KOPT-K1 (cell line): Measurements from ENCODE around the gene ZIC5.
"Not testable (repeated sequence)": the region's sequence is repeated elsewhere in the genome, so short reads cannot be mapped to it uniquely, and the experiment has no call there.

Experiments
- H3K27ac ChIP-seq: fragments of 200-600 bp; sonication (generic); 2 replicates; pipeline ENCODE4 v1.5.1; 2016; ENCODE audit warnings: antibody characterized with exemption, mild to moderate bottlenecking, low read depth, low read length; ENCODE audit not compliant: poor library complexity, severe bottlenecking
- H3K36me3 ChIP-seq: fragments of 200-600 bp; sonication (generic); 2 replicates; pipeline ENCODE4 v1.5.1; 2017; ENCODE audit warnings: antibody characterized with exemption, mild to moderate bottlenecking, low read length, moderate library complexity; ENCODE audit not compliant: insufficient read depth
- H3K9me3 ChIP-seq: fragments of 200-600 bp; sonication (generic); 2 replicates; pipeline ENCODE4 v1.5.1; 2017; ENCODE audit warnings: antibody characterized with exemption, low read length, mild to moderate bottlenecking; ENCODE audit not compliant: insufficient read depth, poor library complexity, severe bottlenecking

The ZIC5 gene

DNA sequence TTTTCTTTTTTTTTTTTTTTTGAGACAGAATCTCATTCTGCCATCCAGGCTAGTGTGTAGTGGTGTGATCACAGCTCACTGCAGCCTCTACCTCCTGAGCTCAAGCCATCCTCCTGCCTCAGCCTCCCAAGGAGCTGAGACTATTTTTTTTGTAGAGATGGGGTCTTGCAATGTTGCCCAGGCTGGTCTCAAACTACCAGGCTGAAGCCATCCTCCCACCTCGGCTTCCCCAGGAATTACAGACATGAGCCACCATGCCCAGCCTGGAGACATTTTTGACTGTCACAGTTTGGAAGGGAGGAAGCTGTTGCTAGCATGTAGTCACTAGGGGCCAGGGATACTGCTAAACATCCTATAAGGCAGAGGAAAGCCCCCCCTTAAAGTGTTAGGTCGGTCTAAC, 23.9 kb downstream of the ZIC5 start:
- Histone ChIP-seq H3K27ac (no peak overlapping the region), H3K9me3 (no peaks in the 10 kb centered on the region), H3K36me3 (no peaks in the 10 kb centered on the region)

DNA sequence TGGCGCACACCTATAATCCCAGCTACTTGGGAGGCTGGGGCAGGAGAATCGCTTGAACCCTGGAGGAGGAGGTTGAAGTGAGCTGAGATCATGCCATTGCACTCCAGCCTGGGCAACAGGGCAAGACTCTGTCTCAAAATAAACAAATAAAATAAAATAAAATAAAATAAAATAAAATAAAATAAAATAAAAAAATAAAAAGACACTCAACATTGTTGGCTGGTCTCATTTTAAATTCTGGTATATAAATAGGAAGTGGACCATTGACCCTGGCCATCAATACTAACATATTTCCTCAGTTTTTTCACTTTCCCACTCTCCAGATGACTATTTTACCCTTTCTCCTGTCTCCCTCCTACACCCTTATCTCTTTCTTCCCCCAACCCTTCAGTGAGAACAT, 26.1 kb downstream of the ZIC5 start:
- not testable (repeated sequence) for H3K9me3 ChIP-seq, H3K27ac ChIP-seq, H3K36me3 ChIP-seq

DNA sequence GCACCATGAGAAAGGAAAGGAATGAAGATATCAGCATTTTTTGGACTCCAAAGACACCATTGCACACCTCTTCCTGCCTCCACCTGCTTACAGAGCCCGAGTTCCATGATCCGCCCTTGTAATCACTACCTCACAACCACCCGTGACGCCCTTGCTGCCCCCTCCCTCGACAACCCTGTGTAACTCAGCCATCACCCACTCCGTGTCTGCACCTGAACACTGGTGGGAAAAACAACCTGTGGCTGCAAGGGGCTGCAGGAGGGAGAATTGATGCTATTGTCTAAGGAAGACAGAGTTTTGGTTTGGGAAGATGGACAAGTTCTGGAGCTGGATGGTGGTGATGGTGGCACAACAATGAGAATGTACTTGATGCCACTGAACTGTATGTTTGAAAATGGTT, 27.0 kb downstream of the ZIC5 start:
- Histone ChIP-seq H3K36me3 (no peaks in the 10 kb centered on the region), H3K9me3 (no peaks in the 10 kb centered on the region)

DNA sequence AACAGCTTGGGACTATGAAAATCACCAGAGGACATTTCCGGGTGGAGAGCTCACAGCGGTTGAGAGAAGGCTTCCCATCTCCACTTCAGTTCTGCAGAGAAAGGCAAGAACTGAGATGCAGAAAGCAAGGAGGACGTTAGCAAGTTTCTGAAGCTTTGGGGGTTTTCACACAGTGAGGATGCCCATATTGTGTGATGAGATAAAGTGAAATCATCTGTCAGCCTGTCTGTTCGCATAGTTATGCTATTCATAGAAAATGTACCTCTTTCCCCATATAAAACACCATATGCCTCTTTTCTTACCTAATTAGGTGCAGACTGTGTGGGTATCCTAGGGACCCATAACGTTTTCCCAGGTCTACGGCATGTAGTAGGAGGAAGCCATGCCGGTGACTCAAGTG, 27.5 kb downstream of the ZIC5 start:
- H3K9me3 ChIP-seq = no peaks in the 10 kb centered on the region
- no peak overlapping the region for H3K27ac ChIP-seq
- no peaks in the 10 kb centered on the region for H3K36me3 ChIP-seq

More for the DNA sequence above, 27.0 kb downstream of the ZIC5 start:
- no peak overlapping the region for H3K27ac ChIP-seq

DNA sequence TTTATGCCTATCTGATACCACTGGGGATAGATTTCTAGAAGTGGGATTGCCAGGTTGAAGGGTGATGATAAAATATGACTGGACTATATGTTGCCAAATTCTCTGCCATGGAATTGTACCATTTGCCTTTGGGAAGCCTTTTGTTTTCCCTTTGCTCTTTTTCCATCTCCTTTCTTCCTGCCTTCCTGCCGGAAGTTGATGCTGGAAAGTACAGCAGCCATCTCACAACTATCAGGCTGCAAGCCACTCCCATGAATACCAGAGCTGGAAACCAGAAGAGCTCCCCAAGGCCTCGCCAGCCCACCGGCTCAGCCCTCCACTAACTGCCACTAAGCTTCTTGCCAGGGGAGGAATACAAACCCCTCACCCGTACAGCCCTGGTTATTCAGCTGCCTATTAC, 29.7 kb downstream of the ZIC5 start:
- H3K9me3 ChIP-seq = no peaks in the 10 kb centered on the region
- H3K27ac ChIP-seq = no peak overlapping the region
- no peaks in the 10 kb centered on the region for H3K36me3 ChIP-seq

DNA sequence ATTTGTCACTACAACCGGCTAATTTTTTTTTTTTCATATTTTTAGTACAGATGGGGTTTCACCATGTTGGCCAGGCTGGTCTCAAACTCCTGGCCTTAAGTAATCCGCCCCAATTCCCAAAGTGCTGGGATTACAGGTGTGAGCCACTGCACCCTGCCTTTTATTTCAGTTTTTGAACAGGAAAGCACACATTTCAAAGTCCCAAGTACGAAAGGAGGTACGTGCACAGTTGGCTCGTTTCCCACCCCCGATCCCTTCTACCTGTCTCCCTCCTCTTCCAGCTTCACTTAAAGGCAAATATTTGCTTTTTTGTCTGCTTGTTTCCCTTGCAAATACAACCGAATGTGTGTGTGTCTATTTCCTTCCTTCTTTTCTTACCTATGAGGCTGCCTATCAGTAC, 30.5 kb downstream of the ZIC5 start:
- Histone ChIP-seq H3K9me3 (no peaks in the 10 kb centered on the region), H3K27ac (no peak overlapping the region), H3K36me3 (no peaks in the 10 kb centered on the region)

DNA sequence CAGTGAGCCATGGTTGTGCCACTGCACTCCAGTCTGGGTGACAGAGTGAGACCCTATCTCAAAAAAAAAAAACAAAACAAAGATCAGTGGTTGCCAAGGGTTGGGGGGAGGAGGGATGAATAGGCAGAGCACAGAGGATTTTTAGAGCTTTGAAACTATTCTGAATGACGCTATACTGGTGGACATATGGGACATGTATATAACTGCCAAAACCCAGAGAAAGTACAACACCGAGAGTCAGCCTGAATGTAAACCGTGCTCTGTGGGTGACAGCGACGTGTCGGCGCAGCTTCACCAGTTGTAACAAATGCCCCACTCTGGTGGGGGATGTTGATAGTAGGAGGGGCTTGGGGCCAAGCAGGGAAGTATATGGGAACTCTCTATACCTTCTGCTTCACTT, 32.9 kb downstream of the ZIC5 start:
- Histone ChIP-seq H3K27ac (no peak overlapping the region), H3K9me3 (no peaks in the 10 kb centered on the region), H3K36me3 (no peaks in the 10 kb centered on the region)

DNA sequence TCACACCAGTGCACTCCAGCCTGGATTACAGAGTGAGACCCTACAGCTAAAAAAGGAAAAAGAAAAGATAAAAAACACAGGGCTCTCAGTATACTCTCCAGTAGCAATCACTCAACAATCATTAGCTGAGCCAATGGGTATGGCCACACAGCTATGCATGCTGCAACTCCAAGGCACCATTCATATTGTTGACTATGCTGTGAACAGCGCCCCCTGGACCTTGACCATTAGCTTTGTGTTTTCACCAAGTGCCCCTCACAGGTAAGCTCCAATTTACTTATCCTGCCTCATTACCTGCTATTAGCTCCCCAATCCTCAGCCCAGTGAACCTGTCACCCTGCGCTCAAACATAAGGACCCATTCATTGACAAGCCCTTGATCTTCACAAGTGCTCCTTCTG, 35.8 kb downstream of the ZIC5 start:
- Histone ChIP-seq H3K27ac (no peak overlapping the region), H3K36me3 (no peaks in the 10 kb centered on the region), H3K9me3 (no peaks in the 10 kb centered on the region)

DNA sequence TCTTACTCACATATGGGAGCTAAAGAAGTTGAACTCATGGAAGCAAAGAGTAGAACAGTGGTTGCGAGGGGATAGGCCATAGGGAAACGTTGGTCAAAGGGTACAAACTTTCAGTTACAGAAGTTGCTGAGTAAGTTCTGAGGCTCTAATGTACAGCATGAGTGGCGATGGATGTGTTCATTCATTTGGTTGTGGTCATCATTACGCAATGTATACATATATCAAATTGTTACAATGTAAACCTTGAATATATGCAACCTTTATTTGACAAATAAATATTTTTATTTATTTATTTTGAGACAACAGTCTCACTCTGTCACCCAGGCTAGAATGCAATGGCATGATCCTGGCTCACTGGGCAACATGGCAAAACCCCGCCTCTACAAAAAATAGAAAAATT, 38.7 kb downstream of the ZIC5 start:
- Histone ChIP-seq H3K9me3 (no peaks in the 10 kb centered on the region), H3K36me3 (no peaks in the 10 kb centered on the region), H3K27ac (no peak overlapping the region)

DNA sequence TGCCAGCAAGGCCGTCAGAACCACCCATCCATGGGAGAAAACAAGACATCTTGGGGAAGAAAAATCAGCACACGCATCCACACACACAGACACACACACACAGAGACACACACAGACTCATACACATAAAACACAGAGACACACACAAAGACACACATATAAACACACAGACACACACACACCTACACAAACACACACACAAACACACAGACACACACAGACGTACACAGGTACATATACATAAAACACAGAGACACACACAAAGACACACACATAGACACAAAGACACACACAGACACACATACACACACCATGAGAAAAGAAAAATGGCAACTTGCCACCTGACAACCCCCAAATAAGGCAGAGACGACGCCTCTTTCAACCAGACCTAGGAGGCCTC, 40.6 kb downstream of the ZIC5 start:
- no peaks in the 10 kb centered on the region for H3K9me3 ChIP-seq
- H3K27ac ChIP-seq = no peak overlapping the region
- no peaks in the 10 kb centered on the region for H3K36me3 ChIP-seq

DNA sequence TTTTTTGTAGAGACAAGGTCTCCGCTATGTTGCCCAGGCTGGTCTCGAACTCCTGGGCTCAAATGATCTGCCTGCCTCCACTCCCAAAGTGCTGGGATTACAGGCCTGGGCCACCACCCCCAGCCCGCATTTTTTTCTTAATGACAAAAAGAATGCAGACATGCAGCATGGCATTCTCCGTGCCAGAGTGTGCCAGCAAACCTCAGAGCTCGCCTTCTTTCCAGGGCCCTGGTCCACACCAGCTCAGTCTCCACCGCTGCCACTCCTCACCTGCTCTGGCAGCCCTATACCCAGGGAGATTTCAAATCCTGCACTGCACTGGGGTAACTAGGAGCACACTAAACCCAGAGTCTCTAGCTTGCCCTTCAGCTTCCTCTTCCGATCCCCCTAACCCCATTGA, 41.7 kb downstream of the ZIC5 start:
- Histone ChIP-seq H3K27ac (no peak overlapping the region), H3K9me3 (no peaks in the 10 kb centered on the region), H3K36me3 (no peaks in the 10 kb centered on the region)

DNA sequence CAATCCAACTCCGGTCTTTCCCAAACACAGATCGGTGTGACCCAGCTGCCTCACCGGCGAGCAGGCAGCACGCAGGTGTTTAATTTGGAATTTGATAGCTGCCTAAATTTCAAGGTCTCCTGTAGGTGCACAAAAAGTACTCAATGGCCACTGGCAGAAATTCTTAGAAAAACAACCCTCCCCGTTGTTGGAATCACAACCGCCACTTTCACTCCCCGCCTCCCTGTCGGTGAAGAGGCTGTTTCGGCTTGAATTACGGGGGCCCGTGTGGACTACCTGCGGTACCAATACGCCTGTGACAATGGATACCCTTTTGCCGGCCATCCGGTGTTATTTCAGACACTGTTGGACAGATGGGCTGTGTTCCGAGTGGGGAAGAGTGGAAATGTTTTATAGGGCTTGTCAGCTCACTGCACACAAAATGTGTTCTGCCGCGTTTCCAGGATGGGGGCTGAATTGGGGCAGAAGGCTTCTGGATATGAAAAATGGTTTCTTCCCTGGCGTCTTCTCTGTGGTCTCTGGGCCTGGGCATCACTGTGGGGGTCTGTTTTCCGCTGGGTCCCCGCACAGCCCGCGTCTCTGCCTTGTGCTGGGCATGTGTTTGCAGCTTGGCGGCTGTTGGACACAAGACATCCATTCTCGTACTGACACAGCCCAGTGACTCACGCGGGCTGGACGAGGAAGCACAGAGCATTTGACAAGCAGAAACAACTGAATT, 45.4 kb downstream of the ZIC5 start:
- no peaks in the 10 kb centered on the region for H3K9me3 ChIP-seq
- no peaks in the 10 kb centered on the region for H3K36me3 ChIP-seq
- no peak overlapping the region for H3K27ac ChIP-seq

DNA sequence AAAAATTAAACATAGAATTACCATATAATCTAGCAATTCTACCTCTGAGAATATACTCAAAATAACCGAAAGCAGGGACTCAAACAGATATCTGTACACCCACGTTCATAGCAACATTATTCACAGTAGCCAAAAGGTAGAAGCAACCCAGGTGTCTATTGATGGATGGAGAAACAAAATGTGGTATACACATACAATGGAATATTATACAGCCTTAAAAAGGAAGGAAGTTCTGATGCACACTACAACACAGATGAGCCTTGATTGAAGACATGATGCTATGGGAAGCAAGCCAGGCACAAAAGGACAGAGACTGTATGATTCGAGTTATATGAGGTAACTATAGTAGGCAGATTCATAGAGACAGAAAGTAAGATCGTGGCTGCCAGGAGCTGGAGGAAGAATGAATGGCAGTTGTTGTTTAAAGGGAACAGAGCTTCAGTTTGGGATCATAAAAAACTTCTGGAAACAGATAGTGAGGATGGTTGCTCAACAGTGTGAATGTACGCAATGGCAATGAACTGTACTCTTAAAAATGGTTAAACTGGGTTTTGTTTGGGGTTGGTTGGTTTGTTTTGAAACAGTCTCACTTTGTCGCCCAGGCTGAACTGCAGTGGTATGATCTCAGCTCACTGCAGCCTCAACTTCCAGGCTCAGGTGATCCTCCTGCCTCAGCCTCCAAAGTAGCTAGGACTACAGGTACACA, 47.5 kb downstream of the ZIC5 start:
- Histone ChIP-seq H3K27ac (no peak overlapping the region), H3K36me3 (no peaks in the 10 kb centered on the region), H3K9me3 (no peaks in the 10 kb centered on the region)

DNA sequence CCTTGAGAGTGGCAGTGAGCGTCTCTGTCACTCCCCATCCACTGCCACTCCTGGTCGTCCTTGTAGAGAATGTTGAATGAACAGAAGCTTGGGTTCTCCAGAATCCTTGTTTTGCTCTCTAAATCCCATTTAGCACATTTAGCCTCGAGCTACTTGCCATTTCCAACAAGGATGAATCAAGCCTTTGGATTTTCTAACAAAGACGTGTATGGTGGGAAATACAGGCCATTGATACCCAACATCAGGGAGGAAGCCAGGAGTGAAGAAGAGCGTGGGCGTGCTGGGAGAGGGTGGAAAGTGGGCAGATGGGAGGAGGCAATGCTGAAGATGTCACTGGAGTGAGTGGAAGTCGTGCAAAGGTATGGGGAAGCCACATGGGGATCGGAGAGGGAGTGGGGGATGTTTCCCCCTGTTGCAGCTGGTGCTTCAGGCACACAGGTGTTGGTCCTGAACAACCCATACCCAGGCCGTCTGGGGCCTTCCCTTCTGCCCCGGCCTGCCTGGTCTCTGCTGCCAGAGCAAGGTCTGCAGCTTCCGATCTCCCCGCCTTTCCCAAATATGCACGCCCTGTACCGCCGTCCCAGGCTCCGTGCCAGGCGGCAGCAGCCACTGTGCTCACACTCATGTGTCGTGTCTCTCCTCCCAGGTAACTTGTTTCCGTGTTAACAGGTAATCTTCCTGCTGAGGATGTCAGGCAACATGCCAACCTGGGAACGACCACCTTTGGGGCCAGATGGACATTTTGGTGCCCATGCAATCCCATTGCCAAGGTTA, 48.7 kb downstream of the ZIC5 start:
- Histone ChIP-seq H3K9me3 (no peaks in the 10 kb centered on the region), H3K36me3 (no peaks in the 10 kb centered on the region), H3K27ac (no peak overlapping the region)

DNA sequence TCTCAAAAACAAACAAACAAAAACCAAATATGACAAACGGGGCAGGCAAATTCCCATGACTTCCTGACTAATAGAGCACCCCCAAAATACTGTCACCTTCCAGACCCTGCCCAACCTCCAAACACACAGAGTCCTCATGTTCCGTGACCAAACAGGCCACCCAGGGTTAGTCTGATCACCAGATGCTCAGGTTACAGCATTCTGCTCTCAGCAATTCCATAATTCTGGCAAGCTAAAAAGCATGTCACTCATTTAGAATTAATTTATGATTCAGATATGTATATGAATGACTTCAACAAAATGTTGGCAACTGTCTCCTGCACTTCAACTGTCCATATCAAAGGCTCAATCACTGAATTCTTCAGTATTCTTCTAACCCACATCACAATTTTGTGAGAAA, 52.4 kb downstream of the ZIC5 start:
- Histone ChIP-seq H3K9me3 (no peaks in the 10 kb centered on the region), H3K36me3 (no peaks in the 10 kb centered on the region), H3K27ac (no peak overlapping the region)
